ENCODE measurements around the gene PRR33. TPM values are rescaled to one million over a fixed set of nuclear protein-coding genes. Genes with fewer than 3 reads are reported as not detected.

PRR33 gene
- total RNA-seq, 4 donors from 2014 or later = not detected

GRCh38 chr11:1861435-1862411, 30.0 kb downstream of the PRR33 start:
- Histone ChIP-seq H3K4me1 (peaks cover 0 to 43% (median 36%) of the 10 kb centered on the region in 3 donors), H3K4me3 (no peak overlapping the region), H3K36me3 (no peaks in the 10 kb centered on the region), H3K9me3 (no peaks in the 10 kb centered on the region), H3K27ac (no peak overlapping the region), H3K27me3 (no peaks in the 10 kb centered on the region)
- TF ChIP-seq POLR2AphosphoS5 (IDR thresholded peaks at IDR 0.05) = no peak
- no peak for TF ChIP-seq EP300 (IDR thresholded peaks at IDR 0.05)
- TF ChIP-seq POLR2A (IDR thresholded peaks at IDR 0.05) = no peak
- TF ChIP-seq CTCF (IDR thresholded peaks at IDR 0.05) = no peak
- ATAC-seq = no peak
- WGBS, 2 donors (ENCODE audit: low coverage in 1 of 2) = 83 to 90% methylated on average over 4 of the region's 4 CpGs

GRCh38 chr11:1860108-1860507, 31.6 kb downstream of the PRR33 start:
- TF ChIP-seq POLR2AphosphoS5 (IDR thresholded peaks at IDR 0.05) (no peak), CTCF (IDR thresholded peaks at IDR 0.05) (no peak), POLR2A (IDR thresholded peaks at IDR 0.05) (no peak), EP300 (IDR thresholded peaks at IDR 0.05) (no peak)
- WGBS, 2 donors (ENCODE audit: low coverage in 1 of 2) = 86 to 89% methylated on average over 1 of the region's 1 CpG
- no peak overlapping the region for H3K4me3 ChIP-seq
- no peak overlapping the region for H3K27ac ChIP-seq
- H3K9me3 ChIP-seq = no peaks in the 10 kb centered on the region
- H3K36me3 ChIP-seq = no peaks in the 10 kb centered on the region
- H3K27me3 ChIP-seq = no peaks in the 10 kb centered on the region
- peaks cover 0 to 27% (median 21%) of the 10 kb centered on the region in 3 donors for H3K4me1 ChIP-seq
- ATAC-seq = no peak

- Histone ChIP-seq H3K27me3 (no peaks in the 10 kb centered on the region), H3K4me1 (peaks cover 0 to 16% (median 10%) of the 10 kb centered on the region in 3 donors), H3K27ac (no peak overlapping the region), H3K9me3 (no peaks in the 10 kb centered on the region), H3K36me3 (no peaks in the 10 kb centered on the region), H3K4me3 (no peak overlapping the region)
- TF ChIP-seq CTCF (IDR thresholded peaks at IDR 0.05) (no peak), POLR2A (IDR thresholded peaks at IDR 0.05) (no peak), EP300 (IDR thresholded peaks at IDR 0.05) (no peak), POLR2AphosphoS5 (IDR thresholded peaks at IDR 0.05) (no peak)
- no peak for ATAC-seq
- WGBS, 2 donors (ENCODE audit: low coverage in 1 of 2) = no CpG with 5 or more reads among the region's 4 CpGs
Observed at GRCh38 chr11:1859004-1859403, 32.7 kb downstream of the PRR33 start.

- 100% methylated on average over 1 of the region's 7 CpGs; no CpG with 5 or more reads in 1 of the 2 donors for WGBS, 2 donors (ENCODE audit: low coverage in 1 of 2)
- Histone ChIP-seq H3K27ac (no peak overlapping the region), H3K4me3 (no peak overlapping the region), H3K27me3 (no peaks in the 10 kb centered on the region), H3K36me3 (no peaks in the 10 kb centered on the region), H3K4me1 (peaks cover 0 to 12% (median 7%) of the 10 kb centered on the region in 3 donors), H3K9me3 (no peaks in the 10 kb centered on the region)
- TF ChIP-seq POLR2A (IDR thresholded peaks at IDR 0.05) (no peak), EP300 (IDR thresholded peaks at IDR 0.05) (no peak), CTCF (IDR thresholded peaks at IDR 0.05) (no peak), POLR2AphosphoS5 (IDR thresholded peaks at IDR 0.05) (no peak)
- ATAC-seq = no peak
Observed at GRCh38 chr11:1858576-1858975, 33.1 kb downstream of the PRR33 start.

GRCh38 chr11:1858154-1858553, 33.5 kb downstream of the PRR33 start:
- no peak for TF ChIP-seq EP300 (IDR thresholded peaks at IDR 0.05)
- no peak for TF ChIP-seq CTCF (IDR thresholded peaks at IDR 0.05)
- no peak for TF ChIP-seq POLR2A (IDR thresholded peaks at IDR 0.05)
- no peak for TF ChIP-seq POLR2AphosphoS5 (IDR thresholded peaks at IDR 0.05)
- no peaks in the 10 kb centered on the region for H3K9me3 ChIP-seq
- no CpG with 5 or more reads among the region's 9 CpGs for WGBS, 2 donors (ENCODE audit: low coverage in 1 of 2)
- no peak overlapping the region for H3K27ac ChIP-seq
- H3K27me3 ChIP-seq = no peaks in the 10 kb centered on the region
- ATAC-seq = no peak
- H3K4me1 ChIP-seq = peaks cover 0 to 8% (median 2%) of the 10 kb centered on the region in 3 donors
- H3K4me3 ChIP-seq = no peak overlapping the region
- no peaks in the 10 kb centered on the region for H3K36me3 ChIP-seq
